IMR-90 (cell line): ENCODE results near the gene ATF6B. TPM values are rescaled to one million over a fixed set of nuclear protein-coding genes. Genes with fewer than 3 reads are reported as not detected.

Experiments
- ATAC-seq: fragments of 200-7000 bp; cut with Tn5 transposase; 2 replicates; pipeline ENCODE4 v1.9.1; 2020; ENCODE audit warnings: low read depth, mild to moderate bottlenecking, moderate library complexity
- BruUV-seq: library from RNA; stranded (reverse); fragments of 400-500 nt; replicated peaks from 2 replicates; lab custom pipeline; 2021; lab: Mats Ljungman, UMichigan
- CTCF ChIA-PET: fragments of 300-600 bp; formaldehyde crosslinking; extraction: SDS; loops from one replicate; lab custom pipeline; 2021; ENCODE audit warnings: antibody characterized with exemption; lab: Yijun Ruan, JAX
- POLR2A ChIA-PET: fragments of 300-600 bp; sonication (Branson Sonifier 250); formaldehyde crosslinking; loops from one replicate; lab custom pipeline; 2022; ENCODE audit warnings: antibody characterized with exemption; ENCODE audit not compliant: unreplicated experiment; lab: Charles Lee
- DNase-seq: peaks from one replicate; pipeline ENCODE4 v3.0.0; 2013
- H2AFZ ChIP-seq: replicated peaks from 2 replicates; pipeline ENCODE3; 2013; ENCODE audit warnings: low read length, mild to moderate bottlenecking; ENCODE audit not compliant: poor library complexity
- H2AK5ac ChIP-seq: 2 replicates; pipeline ENCODE4 v1.6.1; 2013; ENCODE audit warnings: low read depth, low read length, inconsistent platforms
- H2AK9ac ChIP-seq: replicated peaks from 2 replicates; pipeline ENCODE3; 2013; ENCODE audit warnings: mild to moderate bottlenecking, low read depth, low read length, moderate library complexity; ENCODE audit not compliant: poor library complexity
- H2BK120ac ChIP-seq: 2 replicates; pipeline ENCODE4 v1.6.1; 2013; ENCODE audit warnings: low read depth, low read length, inconsistent platforms
- H2BK15ac ChIP-seq: 3 replicates; pipeline ENCODE4 v1.6.1; 2013; ENCODE audit warnings: low read depth, low read length, inconsistent platforms
- H2BK20ac ChIP-seq: 2 replicates; pipeline ENCODE4 v1.6.1; 2013; ENCODE audit warnings: low read depth, mild to moderate bottlenecking, inconsistent platforms, low read length, moderate library complexity
- H2BK5ac ChIP-seq: 2 replicates; pipeline ENCODE4 v1.6.1; 2013; ENCODE audit warnings: mild to moderate bottlenecking, low read depth, low read length, inconsistent platforms; ENCODE audit not compliant: poor library complexity, severe bottlenecking
- H3K14ac ChIP-seq: replicated peaks from 2 replicates; pipeline ENCODE4 v1.6.1; 2013; ENCODE audit warnings: low read depth, low read length, inconsistent platforms
- H3K18ac ChIP-seq: 2 replicates; pipeline ENCODE4 v1.6.1; 2013; ENCODE audit warnings: low read depth, low read length, control low read depth
- H3K23ac ChIP-seq: 2 replicates; pipeline ENCODE4 v1.6.1; 2013; ENCODE audit warnings: low read depth, low read length, inconsistent platforms
- H3K27ac ChIP-seq: 2 replicates; pipeline ENCODE4 v1.5.1; 2013; ENCODE audit warnings: mild to moderate bottlenecking, control low read depth, low read length; ENCODE audit not compliant: insufficient read depth
- H3K27me3 ChIP-seq: 2 replicates; pipeline ENCODE4 v1.6.1; 2013; ENCODE audit warnings: low read length; ENCODE audit not compliant: control insufficient read depth, insufficient read depth
- H3K36me3 ChIP-seq: 2 replicates; pipeline ENCODE4 v1.6.1; 2013; ENCODE audit warnings: low read length, mixed read lengths; ENCODE audit not compliant: control insufficient read depth, insufficient read depth
- H3K4ac ChIP-seq: 2 replicates; pipeline ENCODE4 v1.6.1; 2013; ENCODE audit warnings: low read depth, low read length, inconsistent platforms
- H3K4me1 ChIP-seq: 2 replicates; pipeline ENCODE4 v1.6.1; 2013; ENCODE audit warnings: low read length, mixed read lengths; ENCODE audit not compliant: control insufficient read depth, insufficient read depth
- H3K4me2 ChIP-seq: 2 replicates; pipeline ENCODE4 v1.6.1; 2013; ENCODE audit warnings: low read depth, mild to moderate bottlenecking, control low read depth, low read length, moderate library complexity
- H3K4me3 ChIP-seq: 2 replicates; pipeline ENCODE4 v1.5.1; 2013; ENCODE audit warnings: low read depth, mild to moderate bottlenecking, control low read depth, low read length, moderate library complexity; ENCODE audit not compliant: insufficient read depth
- H3K56ac ChIP-seq: 2 replicates; pipeline ENCODE4 v1.6.1; 2013; ENCODE audit warnings: low read length, inconsistent platforms; ENCODE audit not compliant: insufficient read depth; ENCODE audit errors: extremely low read depth
- H3K79me1 ChIP-seq, 2 experiments: 2 replicates each; pipeline ENCODE4 v1.6.1; 2013; ENCODE audit warnings: low read length in 2 of 2, inconsistent platforms in 1 of 2, low read depth in 1 of 2
- H3K9ac ChIP-seq: 2 replicates; pipeline ENCODE4 v1.6.1; 2013; ENCODE audit warnings: low read depth, low read length, control low read depth
- H3K9me1 ChIP-seq: 2 replicates; pipeline ENCODE4 v1.6.1; 2013; ENCODE audit warnings: low read length, inconsistent platforms; ENCODE audit not compliant: insufficient read depth
- H3K9me3 ChIP-seq: 2 replicates; pipeline ENCODE4 v1.6.1; 2013; ENCODE audit warnings: low read length; ENCODE audit not compliant: control insufficient read depth, insufficient read depth
- H4K20me1 ChIP-seq: 2 replicates; pipeline ENCODE4 v1.6.1; 2013; ENCODE audit warnings: low read length, inconsistent platforms; ENCODE audit not compliant: insufficient read depth
- H4K5ac ChIP-seq: 2 replicates; pipeline ENCODE4 v1.6.1; 2013; ENCODE audit warnings: mild to moderate bottlenecking, low read depth, low read length, control low read depth
- H4K8ac ChIP-seq, 2 experiments: 2 replicates each; pipeline ENCODE4 v1.6.1; 2013; ENCODE audit warnings: low read depth in 2 of 2, low read length in 2 of 2, control low read depth in 1 of 2, inconsistent platforms in 1 of 2
- H4K91ac ChIP-seq: 2 replicates; pipeline ENCODE4 v1.6.1; 2013; ENCODE audit warnings: low read depth, low read length, inconsistent platforms; ENCODE audit not compliant: insufficient read depth
- BHLHE40 ChIP-seq: fragments of 150-350 bp; IDR thresholded peaks from 2 replicates; pipeline ENCODE4 v1.6.1; 2016; ENCODE audit warnings: mild to moderate bottlenecking, low read depth, low read length
- CEBPB ChIP-seq: IDR thresholded peaks from 2 replicates; pipeline ENCODE4 v1.6.1; 2012; ENCODE audit warnings: low read depth, low read length, improper control_type of control experiment
- CHD1 ChIP-seq: IDR thresholded peaks from 2 replicates; pipeline ENCODE4 v1.6.1; 2012; ENCODE audit warnings: low read depth, low read length, improper control_type of control experiment
- CTCF ChIP-seq: conservative IDR thresholded peaks from 2 replicates; pipeline ENCODE4 v1.5.1; 2012; ENCODE audit warnings: mild to moderate bottlenecking, low read depth, low read length, improper control_type of control experiment
- FOS ChIP-seq: fragments of 150-350 bp; IDR thresholded peaks from 2 replicates; pipeline ENCODE4 v1.6.1; 2016; ENCODE audit warnings: low read depth, low read length
- MAFK ChIP-seq: IDR thresholded peaks from 2 replicates; pipeline ENCODE4 v1.6.1; 2012; ENCODE audit warnings: low read depth, low read length, improper control_type of control experiment
- MAZ ChIP-seq: IDR thresholded peaks from 2 replicates; pipeline ENCODE4 v1.6.1; 2012; ENCODE audit warnings: low read depth, mild to moderate bottlenecking, low read length, improper control_type of control experiment, moderate library complexity, borderline replicate concordance
- MXI1 ChIP-seq: IDR thresholded peaks from 2 replicates; pipeline ENCODE4 v1.6.1; 2012; ENCODE audit warnings: low read depth, mild to moderate bottlenecking, low read length, moderate library complexity, borderline replicate concordance
- NFE2L2 ChIP-seq: fragments of 150-350 bp; IDR thresholded peaks from 2 replicates; pipeline ENCODE4 v1.6.1; 2016; ENCODE audit warnings: low read depth, mild to moderate bottlenecking, low read length
- POLR2A ChIP-seq: IDR thresholded peaks from 2 replicates; pipeline ENCODE4 v1.6.1; 2012; ENCODE audit warnings: mild to moderate bottlenecking, low read depth, low read length
- RAD21 ChIP-seq: IDR thresholded peaks from 2 replicates; pipeline ENCODE4 v1.6.1; 2012; ENCODE audit warnings: low read length, improper control_type of control experiment
- RCOR1 ChIP-seq: IDR thresholded peaks from 2 replicates; pipeline ENCODE4 v1.6.1; 2012; ENCODE audit warnings: mild to moderate bottlenecking, low read length, improper control_type of control experiment; ENCODE audit not compliant: insufficient replicate concordance
- RFX5 ChIP-seq: IDR thresholded peaks from 2 replicates; pipeline ENCODE4 v1.8.0; 2012; ENCODE audit warnings: low read depth, mild to moderate bottlenecking, low read length, moderate library complexity
- SMC3 ChIP-seq: fragments of 150-350 bp; IDR thresholded peaks from 2 replicates; pipeline ENCODE4 v1.6.1; 2016; ENCODE audit warnings: low read depth, mild to moderate bottlenecking, antibody characterized with exemption, low read length, moderate library complexity
- USF2 ChIP-seq: fragments of 150-350 bp; IDR thresholded peaks from 2 replicates; pipeline ENCODE4 v1.6.1; 2017; ENCODE audit warnings: mild to moderate bottlenecking, antibody characterized with exemption, low read length, low read depth
- WGBS, 2 experiments: methylation state at CpG; one replicate each; pipeline versions ENCODE4 v1.1.5 to v1.1.7; 2013; ENCODE audit warnings: missing lambda C conversion rate in 2 of 2; ENCODE audit not compliant: insufficient read length in 1 of 2; ENCODE audit errors: extremely low coverage in 2 of 2; 5-methylcytosine and 5-hydroxymethylcytosine counted together
- dilution Hi-C: fragments of 300-500 bp; cut with HindIII; formaldehyde crosslinking; loops from one replicate; pipeline ENCODE4 v1.14.3; 2018; ENCODE audit warnings: low sequenced_read_pairs; ENCODE audit not compliant: unreplicated experiment
- in situ Hi-C: fragments of 300-500 bp; cut with MboI; formaldehyde crosslinking; loops from 3 replicates; pipeline ENCODE4 v1.14.3; 2019; ENCODE audit warnings: low sequenced_read_pairs, inconsistent platforms, mixed read lengths
- intact Hi-C: fragments of 100-400 bp; cut with micrococcal nuclease; formaldehyde crosslinking; loops from 2 replicates; pipeline ENCODE4 v1.10.0; 2022
- polyA plus RNA-seq, 3 experiments: library from polyadenylated mRNA; depleted of rRNA; stranded (reverse); fragments of >200 nt; gene quantifications; 2 replicates each; pipeline ENCODE4 v1.2.3, GENCODE V29; 2012; ENCODE audit warnings: low replicate concordance in 1 of 3
- total RNA-seq: library from RNA; depleted of rRNA; stranded (reverse); fragments of >200 nt; gene quantifications from 2 replicates; pipeline ENCODE4 v1.2.3, GENCODE V29; 2012

ATF6B gene
- total and polyA plus RNA-seq, 2 of the 4 experiments (the other 2 are of a cell fraction) = 7.9 to 69.6 TPM

- no TSS peak for BruUV-seq
- in situ Hi-C loops (no loop called here), intact Hi-C loops (no loop called here), dilution Hi-C loops (no loop called here)
- Histone ChIP-seq H3K4ac (peak overlapping the region; percentile 77; the same call in 1 of the 2 replicates), H4K20me1 (no peaks in the 10 kb centered on the region), H3K9me1 (peaks cover 10% of the 10 kb centered on the region; the same call in 1 of the 2 replicates), H3K4me3 (no peak overlapping the region), H2BK20ac (no peak overlapping the region), H3K56ac (no peak overlapping the region), H2BK5ac (no peak overlapping the region), H4K8ac (peak overlapping the region; percentile 84 to 96), H3K9me3 (no peaks in the 10 kb centered on the region), H3K18ac (no peak overlapping the region), H3K27ac (peak overlapping the region; percentile 18; the same call in 1 of the 2 replicates), H2BK120ac (peak overlapping the region; percentile 35; the same call in 1 of the 2 replicates), H3K4me1 (peaks cover 8% of the 10 kb centered on the region), H2AK9ac (peak overlapping the region; percentile 73), H3K27me3 (no peaks in the 10 kb centered on the region), H4K91ac (peak overlapping the region; percentile 89), H2BK15ac (peak overlapping the region; percentile 63; the same call in 1 of the 3 replicates), H4K5ac (peak overlapping the region; percentile 79), H3K23ac (no peak overlapping the region), H2AFZ (peak overlapping the region; percentile 84), H3K14ac (0 out of 2 replicates have a peak overlapping the region, but pooled peaks have one; percentile 46), H3K36me3 (peaks cover 5% of the 10 kb centered on the region; the same call in 1 of the 2 replicates), H3K79me1 (peaks cover 31 to 47% of the 10 kb centered on the region in 2 experiments), H2AK5ac (peak overlapping the region; percentile 91), H3K4me2 (no peak overlapping the region; the same call in 1 of the 2 replicates), H3K9ac (no peak overlapping the region)
- ChIA-PET POLR2A (interaction anchor here (0.6 to 1.0 kb wide), 2 partner anchors 15 to 53 kb away, joined by 3 read pairs; no protein-coding TSS in a partner anchor), CTCF (interaction anchor here (2.4 kb wide), 1 partner anchor 10 kb away, joined by 12 read pairs; no protein-coding TSS in a partner anchor)
- ATAC-seq (no peak), DNase-seq (no peak)
- 96% methylated on average over 10 of the region's 13 CpGs; no CpG with 5 or more reads in 1 of the 2 experiments for WGBS, 2 experiments
- no peak for TF ChIP-seq MAFK
- no peak for TF ChIP-seq CTCF
- TF ChIP-seq RFX5 = no peak
- no peak for TF ChIP-seq CHD1
- no peak for TF ChIP-seq CEBPB
- TF ChIP-seq FOS = no peak
- TF ChIP-seq RCOR1 = no peak
- no peak for TF ChIP-seq NFE2L2
- TF ChIP-seq MAZ = no peak
- no peak for TF ChIP-seq SMC3
- no peak for TF ChIP-seq MXI1
- TF ChIP-seq USF2 = no peak
- no peak for TF ChIP-seq POLR2A
- no peak for TF ChIP-seq RAD21
- TF ChIP-seq BHLHE40 = no peak
Measured at GRCh38 chr6:32128751-32129296, 778 bp upstream of the ATF6B start.
